Caki2 (cell line): Measurements from ENCODE around the gene AJAP1. TPM values are rescaled to one million over a fixed set of nuclear protein-coding genes. Genes with fewer than 3 reads are reported as not detected.

Source experiments
- DNase-seq: peaks from one replicate; pipeline ENCODE4 v3.0.0-alpha.2; 2015; ENCODE audit warnings: low read depth
- in situ Hi-C: cut with HindIII; loops from 2 replicates; pipeline ENCODE4 v1.10.0; 2016; ENCODE audit warnings: low sequenced_read_pairs, low pct_unique_long_range_greater_than_20kb, mixed read lengths
- total RNA-seq: library from RNA; depleted of rRNA; stranded (reverse); fragments of >200 nt; shearing (Covaris generic); gene quantifications from 2 replicates; pipeline ENCODE4 v1.2.3, GENCODE V29; 2014; ENCODE audit warnings: low replicate concordance

The AJAP1 gene
- total RNA-seq, 1 experiment from 2014 or later = 6.5 TPM

GRCh38 chr1:4626560-4627319 lies 27.7 kb upstream of the AJAP1 start:
- peak; percentile 8 for DNase-seq
- in situ Hi-C loops = no loop called here

GRCh38 chr1:4627353-4627752 lies 27.1 kb upstream of the AJAP1 start:
- in situ Hi-C loops = no loop called here
- no peak for DNase-seq

- in situ Hi-C loops = no loop called here
- DNase-seq = no peak
Observed at GRCh38 chr1:4628992-4629391, 25.4 kb upstream of the AJAP1 start.

GRCh38 chr1:4630561-4630960 lies 23.8 kb upstream of the AJAP1 start:
- in situ Hi-C loops = no loop called here
- no peak for DNase-seq

GRCh38 chr1:4631321-4631720 lies 23.1 kb upstream of the AJAP1 start:
- in situ Hi-C loops = no loop called here
- DNase-seq = no peak

- in situ Hi-C loops = no loop called here
Observed at GRCh38 chr1:4633346-4633745, 21.1 kb upstream of the AJAP1 start.

GRCh38 chr1:4634156-4634792 lies 20.1 kb upstream of the AJAP1 start:
- no peak for DNase-seq
- in situ Hi-C loops = no loop called here

More at GRCh38 chr1:4633346-4633745, 21.1 kb upstream of the AJAP1 start:
- no peak for DNase-seq

GRCh38 chr1:4634793-4635406 lies 19.5 kb upstream of the AJAP1 start:
- DNase-seq = no peak
- in situ Hi-C loops = no loop called here

- in situ Hi-C loops = no loop called here
- DNase-seq = no peak
Observed at GRCh38 chr1:4636186-4636585, 18.2 kb upstream of the AJAP1 start.

GRCh38 chr1:4636644-4637380 lies 17.6 kb upstream of the AJAP1 start:
- DNase-seq = no peak
- in situ Hi-C loops = no loop called here

- no peak for DNase-seq
- in situ Hi-C loops = no loop called here
Observed at GRCh38 chr1:4637616-4638344, 16.6 kb upstream of the AJAP1 start.

- in situ Hi-C loops = no loop called here
- no peak for DNase-seq
Observed at GRCh38 chr1:4638345-4638729, 16.1 kb upstream of the AJAP1 start.

GRCh38 chr1:4640931-4641330 lies 13.5 kb upstream of the AJAP1 start:
- DNase-seq = no peak
- in situ Hi-C loops = no loop called here

- DNase-seq = no peak
- in situ Hi-C loops = no loop called here
Observed at GRCh38 chr1:4647391-4647790, 7.0 kb upstream of the AJAP1 start.

GRCh38 chr1:4648657-4649056 lies 5.8 kb upstream of the AJAP1 start:
- DNase-seq = no peak
- in situ Hi-C loops = no loop called here

- peak; percentile 88 for DNase-seq
- in situ Hi-C loops = no loop called here
Observed at GRCh38 chr1:4650481-4650880, 3.9 kb upstream of the AJAP1 start.

GRCh38 chr1:4650981-4651380 lies 3.4 kb upstream of the AJAP1 start:
- in situ Hi-C loops = no loop called here
- DNase-seq = no peak

- DNase-seq = peak; percentile 69
- in situ Hi-C loops = no loop called here
Observed at GRCh38 chr1:4652631-4653327, 1.6 kb upstream of the AJAP1 start.
